HepG2 (cell line): ENCODE data around the gene ABTB2. TPM values are rescaled to one million over a fixed set of nuclear protein-coding genes. Genes with fewer than 3 reads are reported as not detected.
A peak's percentile ranks its signal among the peaks of the same experiment; 100 is the strongest.

Source experiments
- BRF2 ChIP-seq: sonication (generic); formaldehyde crosslinking; IDR thresholded peaks from 2 replicates; pipeline ENCODE4 v1.8.1; 2022; ENCODE audit warnings: mild to moderate bottlenecking, missing genetic modification reagents
- ELF1 ChIP-seq: sonication (generic); formaldehyde crosslinking; IDR thresholded peaks from 2 replicates; pipeline ENCODE4 v1.4.0; 2020; ENCODE audit warnings: missing genetic modification reagents
- HNRNPLL ChIP-seq: fragments of 200-400 bp; formaldehyde crosslinking; IDR thresholded peaks from 2 replicates; pipeline ENCODE4 v1.6.1; 2017; ENCODE audit warnings: mild to moderate bottlenecking, low read depth, low read length; ENCODE audit not compliant: poor library complexity, severe bottlenecking
- HNRNPUL1 ChIP-seq: fragments of 200-400 bp; formaldehyde crosslinking; IDR thresholded peaks from 2 replicates; pipeline ENCODE4 v1.6.1; 2017; ENCODE audit warnings: low read depth, mild to moderate bottlenecking, low read length, moderate library complexity
- JUN ChIP-seq: sonication (generic); formaldehyde crosslinking; IDR thresholded peaks from 2 replicates; pipeline ENCODE4 v1.4.0; 2020; ENCODE audit warnings: mild to moderate bottlenecking, missing genetic modification reagents
- KMT2B ChIP-seq: IDR thresholded peaks from 2 replicates; pipeline ENCODE4 v1.6.1; 2016; ENCODE audit warnings: missing genetic modification reagents, missing compliant biosample characterization
- SIX1 ChIP-seq: sonication (generic); formaldehyde crosslinking; IDR thresholded peaks from 2 replicates; pipeline ENCODE4 v1.4.0; 2020; ENCODE audit warnings: missing genetic modification reagents, borderline replicate concordance
- TAF1 ChIP-seq: sonication (generic); formaldehyde crosslinking; IDR thresholded peaks from 2 replicates; pipeline ENCODE4 v1.4.0; 2020; ENCODE audit warnings: missing genetic modification reagents
- TEAD2 ChIP-seq: sonication (generic); formaldehyde crosslinking; IDR thresholded peaks from 2 replicates; pipeline ENCODE4 v1.9.0; 2021; ENCODE audit warnings: missing genetic modification reagents
- TEF ChIP-seq: sonication (generic); formaldehyde crosslinking; IDR thresholded peaks from 2 replicates; pipeline ENCODE4 v1.5.0; 2020; ENCODE audit warnings: missing genetic modification reagents
- TGIF2 ChIP-seq: IDR thresholded peaks from 2 replicates; pipeline ENCODE4 v1.6.1; 2016; ENCODE audit warnings: control low read depth, missing compliant biosample characterization
- ZMYM4 ChIP-seq: sonication (generic); formaldehyde crosslinking; IDR thresholded peaks from 2 replicates; pipeline ENCODE4 v1.8.1; 2023; ENCODE audit warnings: mild to moderate bottlenecking, missing genetic modification reagents
- ZNF317 ChIP-seq: sonication (generic); formaldehyde crosslinking; IDR thresholded peaks from 2 replicates; pipeline ENCODE4 v1.5.0; 2020; ENCODE audit warnings: mild to moderate bottlenecking, missing genetic modification reagents
- ZNF33A ChIP-seq: sonication (generic); formaldehyde crosslinking; IDR thresholded peaks from 2 replicates; pipeline ENCODE4 v1.5.1; 2020; ENCODE audit warnings: missing genetic modification reagents, mild to moderate bottlenecking, moderate library complexity, borderline replicate concordance
- ZNF367 ChIP-seq: sonication (generic); formaldehyde crosslinking; IDR thresholded peaks from 2 replicates; pipeline ENCODE4 v1.4.0; 2020; ENCODE audit warnings: missing genetic modification reagents, borderline replicate concordance
- ZNF550 ChIP-seq: sonication (generic); formaldehyde crosslinking; IDR thresholded peaks from 2 replicates; pipeline ENCODE4 v1.4.0; 2020; ENCODE audit warnings: mild to moderate bottlenecking, missing genetic modification reagents, borderline replicate concordance
- ZNF552 ChIP-seq: sonication (generic); formaldehyde crosslinking; IDR thresholded peaks from 2 replicates; pipeline ENCODE4 v1.9.0; 2022; ENCODE audit warnings: missing genetic modification reagents, mild to moderate bottlenecking, borderline replicate concordance
- ZNF616 ChIP-seq: sonication (generic); formaldehyde crosslinking; IDR thresholded peaks from 2 replicates; pipeline ENCODE4 v1.5.0; 2020; ENCODE audit warnings: low read depth, mild to moderate bottlenecking, missing genetic modification reagents
- polyA plus RNA-seq, 8 experiments: library from polyadenylated mRNA; depleted of rRNA in 3 of 8; stranded (reverse) in 7 of 8; unstranded in 1 of 8; fragments of >200 nt; fragmentation: Illumina TruSeq in 4 of 8; extraction: Trizol in 4 of 8; gene quantifications; 2 replicates each; pipeline versions ENCODE4 v1.2.1 to v1.2.3, GENCODE V29; 2011 to 2016; ENCODE audit warnings: low read depth in 4 of 8, missing spikeins in 1 of 8, mixed read lengths in 1 of 8; ENCODE audit not compliant: insufficient read depth in 1 of 8
- total RNA-seq, 5 experiments: library from RNA; depleted of rRNA; stranded (reverse); fragments of >200 nt; fragmentation: Illumina TruSeq; extraction: Trizol; gene quantifications; 2 replicates each; pipeline ENCODE4 v1.2.3, GENCODE V29; 2016; ENCODE audit warnings: low read depth in 1 of 5
- TF ChIP-seq, protein P1 (sequence below): fragments of 450-650 bp; IDR thresholded peaks from 2 replicates; pipeline ENCODE4 v1.6.1; 2017
- TF ChIP-seq, protein P2 (sequence below): sonication (generic); formaldehyde crosslinking; conservative IDR thresholded peaks from 2 replicates; pipeline ENCODE4 v1.8.0; 2022; ENCODE audit warnings: missing genetic modification reagents
- TF ChIP-seq, protein P3 (sequence below): sonication (generic); formaldehyde crosslinking; IDR thresholded peaks from 2 replicates; pipeline ENCODE4 v1.8.0; 2022; ENCODE audit warnings: missing genetic modification reagents, low read depth, mild to moderate bottlenecking, borderline replicate concordance
- TF ChIP-seq, protein P4 (sequence below): IDR thresholded peaks from 2 replicates; pipeline ENCODE4 v1.6.1; 2016; ENCODE audit warnings: missing compliant biosample characterization, missing genetic modification reagents, borderline replicate concordance

Gene ABTB2
- total and polyA plus RNA-seq, 2 of the 13 experiments (the other 11 are each of a cell fraction or from before 2014, with no cell fraction given) = 5.1 to 15.4 TPM

DNA sequence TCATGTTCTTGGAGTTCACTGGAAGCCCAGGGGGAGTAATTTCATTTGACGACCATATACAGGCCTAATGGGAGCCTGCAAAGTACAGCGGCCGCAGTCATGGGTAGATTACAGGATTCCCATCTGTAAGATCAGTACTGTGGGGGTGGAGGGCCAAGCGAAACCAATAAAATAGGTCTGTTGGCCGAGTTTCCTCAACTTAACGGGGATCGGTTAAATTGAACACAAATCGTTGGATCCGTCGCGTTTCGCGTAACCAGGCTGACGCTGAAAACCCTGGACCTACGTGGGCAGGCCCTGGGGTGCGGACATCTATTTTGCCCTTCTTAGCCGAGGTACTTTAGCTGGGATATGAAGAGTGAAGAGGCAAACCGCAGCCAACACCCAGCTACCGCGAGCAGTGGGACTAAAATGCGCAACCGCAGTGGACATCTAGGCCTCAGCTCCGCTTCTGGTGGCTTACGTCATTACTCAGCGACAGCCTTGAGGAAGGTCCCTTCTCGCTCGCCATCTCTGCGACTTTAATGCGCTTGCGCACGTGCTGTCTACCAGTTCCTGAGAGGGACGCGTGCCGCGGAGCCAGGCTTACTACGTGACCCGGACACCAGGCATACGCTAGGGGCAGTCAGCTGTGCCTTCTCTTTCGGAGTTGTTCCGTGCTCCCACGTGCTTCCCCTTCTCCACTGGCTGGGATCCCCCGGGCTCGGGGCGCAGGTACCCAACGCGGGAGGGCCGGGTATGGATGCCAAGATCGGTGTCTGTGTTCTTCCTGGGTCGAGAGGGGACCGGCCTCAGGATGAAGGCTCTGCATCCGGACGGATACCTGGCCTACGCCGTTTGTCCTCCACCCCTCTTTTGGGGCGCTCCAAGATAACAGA lies 252.5 kb downstream of the ABTB2 start, which contains the start of gene NAT10 (continued):
- peak; percentile 85 for TF ChIP-seq ELF1
- TF ChIP-seq ZNF317 (CRISPR knock-in tag) = peak; percentile 3; the same call in 1 of the 2 replicates
- TF ChIP-seq, protein P1, sequence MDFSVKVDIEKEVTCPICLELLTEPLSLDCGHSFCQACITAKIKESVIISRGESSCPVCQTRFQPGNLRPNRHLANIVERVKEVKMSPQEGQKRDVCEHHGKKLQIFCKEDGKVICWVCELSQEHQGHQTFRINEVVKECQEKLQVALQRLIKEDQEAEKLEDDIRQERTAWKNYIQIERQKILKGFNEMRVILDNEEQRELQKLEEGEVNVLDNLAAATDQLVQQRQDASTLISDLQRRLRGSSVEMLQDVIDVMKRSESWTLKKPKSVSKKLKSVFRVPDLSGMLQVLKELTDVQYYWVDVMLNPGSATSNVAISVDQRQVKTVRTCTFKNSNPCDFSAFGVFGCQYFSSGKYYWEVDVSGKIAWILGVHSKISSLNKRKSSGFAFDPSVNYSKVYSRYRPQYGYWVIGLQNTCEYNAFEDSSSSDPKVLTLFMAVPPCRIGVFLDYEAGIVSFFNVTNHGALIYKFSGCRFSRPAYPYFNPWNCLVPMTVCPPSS = no peak
- 0 out of 2 replicates have a peak, but pooled peaks have one; percentile 23 for TF ChIP-seq ZNF33A (CRISPR knock-in tag)
- TF ChIP-seq ZNF616 = peak; percentile 85; the same call in 1 of the 2 replicates
- TF ChIP-seq HNRNPLL = peak; percentile 88
- TF ChIP-seq, protein P2, sequence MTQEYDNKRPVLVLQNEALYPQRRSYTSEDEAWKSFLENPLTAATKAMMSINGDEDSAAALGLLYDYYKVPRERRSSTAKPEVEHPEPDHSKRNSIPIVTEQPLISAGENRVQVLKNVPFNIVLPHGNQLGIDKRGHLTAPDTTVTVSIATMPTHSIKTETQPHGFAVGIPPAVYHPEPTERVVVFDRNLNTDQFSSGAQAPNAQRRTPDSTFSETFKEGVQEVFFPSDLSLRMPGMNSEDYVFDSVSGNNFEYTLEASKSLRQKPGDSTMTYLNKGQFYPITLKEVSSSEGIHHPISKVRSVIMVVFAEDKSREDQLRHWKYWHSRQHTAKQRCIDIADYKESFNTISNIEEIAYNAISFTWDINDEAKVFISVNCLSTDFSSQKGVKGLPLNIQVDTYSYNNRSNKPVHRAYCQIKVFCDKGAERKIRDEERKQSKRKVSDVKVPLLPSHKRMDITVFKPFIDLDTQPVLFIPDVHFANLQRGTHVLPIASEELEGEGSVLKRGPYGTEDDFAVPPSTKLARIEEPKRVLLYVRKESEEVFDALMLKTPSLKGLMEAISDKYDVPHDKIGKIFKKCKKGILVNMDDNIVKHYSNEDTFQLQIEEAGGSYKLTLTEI (CRISPR knock-in tag) = no peak
- TF ChIP-seq ZMYM4 (CRISPR knock-in tag) = peak; percentile 94
- peak; percentile 98 for TF ChIP-seq TGIF2 (CRISPR knock-in tag)
- peak; percentile 96 for TF ChIP-seq KMT2B (CRISPR knock-in tag)
- TF ChIP-seq, protein P3, sequence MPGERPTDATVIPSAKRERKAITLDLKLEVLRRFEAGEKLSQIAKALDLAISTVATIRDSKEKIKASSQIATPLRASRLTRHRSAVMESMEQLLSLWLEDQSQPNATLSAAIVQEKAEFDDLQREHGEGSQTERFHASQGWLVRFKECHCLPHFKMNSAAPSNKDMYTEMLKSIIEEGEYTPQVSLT = peak; percentile 50; the same call in 1 of the 2 replicates
- TF ChIP-seq BRF2 (CRISPR knock-in tag) = 0 out of 2 replicates have a peak, but pooled peaks have one; percentile 80
- TF ChIP-seq, protein P4, sequence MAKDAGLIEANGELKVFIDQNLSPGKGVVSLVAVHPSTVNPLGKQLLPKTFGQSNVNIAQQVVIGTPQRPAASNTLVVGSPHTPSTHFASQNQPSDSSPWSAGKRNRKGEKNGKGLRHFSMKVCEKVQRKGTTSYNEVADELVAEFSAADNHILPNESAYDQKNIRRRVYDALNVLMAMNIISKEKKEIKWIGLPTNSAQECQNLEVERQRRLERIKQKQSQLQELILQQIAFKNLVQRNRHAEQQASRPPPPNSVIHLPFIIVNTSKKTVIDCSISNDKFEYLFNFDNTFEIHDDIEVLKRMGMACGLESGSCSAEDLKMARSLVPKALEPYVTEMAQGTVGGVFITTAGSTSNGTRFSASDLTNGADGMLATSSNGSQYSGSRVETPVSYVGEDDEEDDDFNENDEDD (CRISPR knock-in tag) = peak; percentile 72; the same call in 1 of the 2 replicates
- 0 out of 2 replicates have a peak, but pooled peaks have one; percentile 82 for TF ChIP-seq ZNF550 (CRISPR knock-in tag)
- peak; percentile 67; the same call in 1 of the 2 replicates for TF ChIP-seq ZNF552
- no peak for TF ChIP-seq ZNF367 (CRISPR knock-in tag)
- TF ChIP-seq TEF (CRISPR knock-in tag) = no peak
- TF ChIP-seq JUN (CRISPR knock-in tag) = 0 out of 2 replicates have a peak, but pooled peaks have one; percentile 58
- TF ChIP-seq TEAD2 (CRISPR knock-in tag) = peak; percentile 59; the same call in 1 of the 2 replicates
- no peak for TF ChIP-seq HNRNPUL1
- no peak for TF ChIP-seq SIX1 (CRISPR knock-in tag)
- TF ChIP-seq TAF1 (CRISPR knock-in tag) = peak; percentile 89
